B cell (primary cell): ENCODE results near the gene ZIC4. TPM values are rescaled to one million over a fixed set of nuclear protein-coding genes. Genes with fewer than 3 reads are reported as not detected.

Experiments used
- ATAC-seq: fragments of 200-7000 bp; cut with Tn5 transposase; one replicate; pipeline ENCODE4 v1.10.0; 2021; ENCODE audit warnings: low read depth, mild to moderate bottlenecking, moderate number of reproducible peaks, moderate library complexity
- CTCF ChIA-PET: fragments of 350-600 bp; sonication (Branson Sonifier 250); formaldehyde crosslinking; loops from one replicate; lab custom pipeline; 2021; ENCODE audit warnings: antibody characterized with exemption, inconsistent platforms; lab: Charles Lee
- POLR2A ChIA-PET: fragments of 350-600 bp; sonication (Branson Sonifier 250); formaldehyde crosslinking; loops from one replicate; lab custom pipeline; 2021; ENCODE audit warnings: antibody characterized with exemption; lab: Charles Lee
- DNase-seq: peaks from one replicate; pipeline ENCODE4 v3.0.0; 2013
- H2AFZ ChIP-seq: 2 replicates; pipeline ENCODE4 v1.6.1; 2012; ENCODE audit warnings: mild to moderate bottlenecking, low read depth, low read length; ENCODE audit not compliant: insufficient read depth, poor library complexity, severe bottlenecking
- H3K27ac ChIP-seq, 2 donors: 1 replicate in 1 of 2; 2 replicates in 1 of 2; pipeline ENCODE4 v1.5.1; 2012 to 2013; ENCODE audit warnings: low read length in 2 of 2, mild to moderate bottlenecking in 2 of 2, moderate library complexity in 1 of 2
- H3K27me3 ChIP-seq, 4 experiments: fragments of 200-600 bp in 1 of 4; sonication (generic) in 1 of 4; replicated peaks in 1 of 4; 1 replicate in 2 of 4; 2 replicates in 2 of 4; pipeline versions ENCODE4 v1.6.1 to v1.7.0; 2013 to 2016; ENCODE audit warnings: low read length in 3 of 4, mild to moderate bottlenecking in 2 of 4, mixed read lengths in 1 of 4, moderate library complexity in 1 of 4; ENCODE audit not compliant: insufficient read depth in 4 of 4, control insufficient read depth in 3 of 4; ENCODE audit errors: control extremely low read depth in 1 of 4
- H3K36me3 ChIP-seq, 2 experiments: replicated peaks in 1 of 2; 1 replicate in 1 of 2; 2 replicates in 1 of 2; pipeline versions ENCODE4 v1.6.1 to v1.7.1; 2013; ENCODE audit warnings: low read length in 1 of 2; ENCODE audit not compliant: insufficient read depth in 2 of 2, control insufficient read depth in 1 of 2; ENCODE audit errors: control extremely low read depth in 1 of 2, extremely low read depth in 1 of 2
- H3K4me1 ChIP-seq, 2 donors: fragments of 200-600 bp in 1 of 2; sonication (generic) in 1 of 2; 1 replicate in 1 of 2; 2 replicates in 1 of 2; pipeline versions ENCODE4 v1.5.1 to v1.6.1; 2013 to 2017; ENCODE audit warnings: low read length in 2 of 2; ENCODE audit not compliant: control insufficient read depth in 2 of 2, insufficient read depth in 2 of 2
- H3K4me2 ChIP-seq: replicated peaks from 2 replicates; pipeline ENCODE3; 2012; ENCODE audit warnings: mild to moderate bottlenecking, low read depth, low read length; ENCODE audit not compliant: poor library complexity, severe bottlenecking
- H3K4me3 ChIP-seq, 5 experiments: fragments of 200-600 bp in 1 of 5; sonication (generic) in 1 of 5; 1 replicate in 3 of 5; 2 replicates in 2 of 5; pipeline versions ENCODE4 v1.5.1 to v1.7.0; 2011 to 2016; ENCODE audit warnings: low read length in 4 of 5, mild to moderate bottlenecking in 4 of 5, low read depth in 2 of 5, control low read depth in 1 of 5, moderate library complexity in 1 of 5; ENCODE audit not compliant: insufficient read depth in 1 of 5; ENCODE audit errors: control extremely low read depth in 1 of 5, extremely low read depth in 1 of 5
- H3K79me2 ChIP-seq: fragments of 200-600 bp; sonication (generic); one replicate; pipeline ENCODE4 v1.6.0; 2016; ENCODE audit warnings: low read length; ENCODE audit not compliant: control insufficient read depth, insufficient read depth
- H3K9ac ChIP-seq: fragments of 200-600 bp; sonication (generic); 2 replicates; pipeline ENCODE4 v1.6.1; 2017; ENCODE audit warnings: mild to moderate bottlenecking, low read length, moderate library complexity
- H3K9me3 ChIP-seq, 3 donors: one replicate each; pipeline versions ENCODE4 v1.6.1 to v1.7.1; 2013; ENCODE audit warnings: low read length in 2 of 3; ENCODE audit not compliant: control insufficient read depth in 2 of 3, insufficient read depth in 1 of 3; ENCODE audit errors: control extremely low read depth in 1 of 3
- H4K20me1 ChIP-seq: 2 replicates; pipeline ENCODE4 v1.6.0; 2012; ENCODE audit warnings: mild to moderate bottlenecking, low read length; ENCODE audit not compliant: insufficient read depth, control insufficient read depth, poor library complexity, severe bottlenecking
- H3K27ac Mint-ChIP-seq: one replicate; pipeline ENCODE4 v1.8.0; 2021; ENCODE audit warnings: mixed read lengths
- H3K27me3 Mint-ChIP-seq: one replicate; pipeline ENCODE4 v1.8.0; 2021; ENCODE audit warnings: mixed read lengths
- H3K4me1 Mint-ChIP-seq: one replicate; pipeline ENCODE4 v1.8.0; 2021; ENCODE audit warnings: mixed read lengths
- H3K4me3 Mint-ChIP-seq: one replicate; pipeline ENCODE4 v1.8.0; 2021; ENCODE audit warnings: mixed read lengths
- H3K9me3 Mint-ChIP-seq: one replicate; pipeline ENCODE4 v1.8.0; 2022; ENCODE audit warnings: mixed read lengths; ENCODE audit not compliant: insufficient read depth
- EZH2 ChIP-seq: IDR thresholded peaks from 2 replicates; pipeline ENCODE4 v1.6.1; 2012; ENCODE audit warnings: borderline replicate concordance, low read depth, mild to moderate bottlenecking, moderate library complexity, low read length; ENCODE audit not compliant: insufficient read depth, poor library complexity, severe bottlenecking
- WGBS: methylation state at CpG from one replicate; pipeline ENCODE4 v1.1.5; 2013; ENCODE audit warnings: missing lambda C conversion rate; ENCODE audit not compliant: insufficient coverage; 5-methylcytosine and 5-hydroxymethylcytosine counted together
- intact Hi-C: fragments of 100-400 bp; cut with micrococcal nuclease; formaldehyde crosslinking; loops from one replicate; pipeline ENCODE4 v1.10.0; 2022
- polyA plus RNA-seq: library from polyadenylated mRNA; depleted of rRNA; stranded (reverse); fragments of >200 nt; gene quantifications from 2 replicates; pipeline ENCODE4 v1.2.3, GENCODE V29; 2012
- total RNA-seq, 2 donors: library from RNA; stranded (reverse); fragments of 120-200 nt in 1 of 2; gene quantifications; 1 replicate in 1 of 2; 2 replicates in 1 of 2; pipeline versions ENCODE4 v1.2.3 to v1.2.4, GENCODE V29; 2013 to 2022
- TF ChIP-seq, protein P1 (sequence below): fragments of 200-600 bp; IDR thresholded peaks from one replicate; pipeline ENCODE4 v1.8.0; 2022; ENCODE audit warnings: antibody characterized with exemption, mild to moderate bottlenecking

The ZIC4 gene
- total and polyA plus RNA-seq, 2 donors (not counting 1 experiment from before 2014, with no cell fraction given): not detected

DNA sequence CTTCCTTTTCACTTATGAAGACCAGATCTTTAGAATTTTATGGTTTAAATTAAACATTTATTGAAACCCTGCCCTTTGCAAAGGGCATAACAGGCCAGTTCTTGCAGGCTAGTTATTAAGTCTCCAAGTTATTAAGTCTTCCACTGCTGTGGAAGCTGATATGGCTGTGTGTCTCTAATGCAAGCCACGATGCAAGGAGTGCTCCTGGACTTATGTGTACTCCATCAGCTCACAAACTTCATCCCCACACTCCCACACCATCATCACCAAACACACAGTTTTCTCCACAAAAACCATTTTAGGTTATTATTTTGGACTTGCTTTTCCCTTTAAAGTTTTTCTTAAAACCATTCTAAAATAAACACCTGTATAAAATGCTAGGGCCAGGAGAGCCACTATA is 62.4 kb downstream of the ZIC4 start:
- no peak overlapping the region for H2AFZ ChIP-seq
- H3K36me3 ChIP-seq: no peaks in the 10 kb centered on the region
- H3K27ac ChIP-seq: no peak overlapping the region
- Mint-ChIP-seq H3K9me3 (no peaks in the 10 kb centered on the region), H3K4me1 (no peaks in the 10 kb centered on the region), H3K27me3 (no peaks in the 10 kb centered on the region), H3K27ac (no peak overlapping the region), H3K4me3 (no peak overlapping the region)
- no peak for TF ChIP-seq EZH2
- TF ChIP-seq, protein P1, sequence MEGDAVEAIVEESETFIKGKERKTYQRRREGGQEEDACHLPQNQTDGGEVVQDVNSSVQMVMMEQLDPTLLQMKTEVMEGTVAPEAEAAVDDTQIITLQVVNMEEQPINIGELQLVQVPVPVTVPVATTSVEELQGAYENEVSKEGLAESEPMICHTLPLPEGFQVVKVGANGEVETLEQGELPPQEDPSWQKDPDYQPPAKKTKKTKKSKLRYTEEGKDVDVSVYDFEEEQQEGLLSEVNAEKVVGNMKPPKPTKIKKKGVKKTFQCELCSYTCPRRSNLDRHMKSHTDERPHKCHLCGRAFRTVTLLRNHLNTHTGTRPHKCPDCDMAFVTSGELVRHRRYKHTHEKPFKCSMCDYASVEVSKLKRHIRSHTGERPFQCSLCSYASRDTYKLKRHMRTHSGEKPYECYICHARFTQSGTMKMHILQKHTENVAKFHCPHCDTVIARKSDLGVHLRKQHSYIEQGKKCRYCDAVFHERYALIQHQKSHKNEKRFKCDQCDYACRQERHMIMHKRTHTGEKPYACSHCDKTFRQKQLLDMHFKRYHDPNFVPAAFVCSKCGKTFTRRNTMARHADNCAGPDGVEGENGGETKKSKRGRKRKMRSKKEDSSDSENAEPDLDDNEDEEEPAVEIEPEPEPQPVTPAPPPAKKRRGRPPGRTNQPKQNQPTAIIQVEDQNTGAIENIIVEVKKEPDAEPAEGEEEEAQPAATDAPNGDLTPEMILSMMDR: no peak
- H3K9me3 ChIP-seq: no peaks in the 10 kb centered on the region
- intact Hi-C loops: no loop called here
- ATAC-seq: no peak
- ChIA-PET CTCF (no interaction called here), POLR2A (no interaction called here)
- no CpG with 5 or more reads among the region's 1 CpG for WGBS
- H3K4me3 ChIP-seq: no peak overlapping the region
- H3K79me2 ChIP-seq: no peaks in the 10 kb centered on the region
- H3K9ac ChIP-seq: no peak overlapping the region
- no peak overlapping the region for H3K4me2 ChIP-seq
- no peaks in the 10 kb centered on the region for H3K27me3 ChIP-seq
- DNase-seq: no peak
- no peaks in the 10 kb centered on the region for H3K4me1 ChIP-seq
- H4K20me1 ChIP-seq: no peaks in the 10 kb centered on the region

DNA sequence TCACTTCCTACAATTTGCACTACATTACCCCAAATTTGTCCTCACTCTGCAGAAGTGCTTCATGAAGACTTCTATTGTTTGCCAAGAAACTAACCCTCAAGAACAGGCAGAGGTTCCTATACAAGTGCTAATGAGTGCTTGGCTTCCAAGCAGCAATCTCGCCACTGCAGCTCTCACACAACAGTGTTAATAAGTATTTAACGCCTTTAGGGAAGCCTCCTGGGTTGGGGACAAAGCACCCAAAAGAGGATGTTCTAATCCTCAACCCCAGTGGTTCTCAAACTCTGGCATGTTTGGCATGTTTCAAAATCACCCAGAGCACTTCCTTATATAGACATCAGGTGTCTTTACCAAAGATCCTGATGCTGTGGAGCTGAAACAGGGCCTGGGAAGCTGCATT is 64.6 kb downstream of the ZIC4 start:
- no peak for DNase-seq
- Histone ChIP-seq H3K36me3 (no peaks in the 10 kb centered on the region), H3K9me3 (no peaks in the 10 kb centered on the region), H3K4me2 (no peak overlapping the region), H3K4me1 (no peaks in the 10 kb centered on the region), H3K27me3 (no peaks in the 10 kb centered on the region), H2AFZ (no peak overlapping the region), H4K20me1 (no peaks in the 10 kb centered on the region), H3K4me3 (no peak overlapping the region), H3K9ac (no peak overlapping the region), H3K27ac (no peak overlapping the region), H3K79me2 (no peaks in the 10 kb centered on the region)
- no peaks in the 10 kb centered on the region for H3K9me3 Mint-ChIP-seq
- H3K4me3 Mint-ChIP-seq: no peak overlapping the region
- no peaks in the 10 kb centered on the region for H3K4me1 Mint-ChIP-seq
- H3K27me3 Mint-ChIP-seq: no peaks in the 10 kb centered on the region
- ChIA-PET POLR2A (no interaction called here), CTCF (no interaction called here)
- no peak for ATAC-seq
- no peak for TF ChIP-seq EZH2
- TF ChIP-seq, protein P1: no peak
- intact Hi-C loops: no loop called here
- WGBS: no CpG with 5 or more reads among the region's 2 CpGs
- no peak overlapping the region for H3K27ac Mint-ChIP-seq
